Coronary artery (tissue), 2 donors: ENCODE results near the gene ZNF488.
A peak's percentile ranks its signal among the peaks of the same experiment; 100 is the strongest.

Experiments
- DNase-seq: peaks from one replicate; pipeline ENCODE4 v3.0.0-alpha.2; 2017; ENCODE audit warnings: low spot score
- H3K27ac ChIP-seq, 2 donors: fragments of 200-600 bp; sonication (generic); one replicate each; pipeline ENCODE4 v1.5.1; 2016 to 2019
- H3K4me3 ChIP-seq: fragments of 200-600 bp; sonication (generic); 2 replicates; pipeline ENCODE4 v1.5.1; 2016; ENCODE audit warnings: mild to moderate bottlenecking, moderate library complexity
- CTCF ChIP-seq: fragments of 200-600 bp; sonication (generic); IDR thresholded peaks from one replicate; pipeline ENCODE4 v1.5.1; 2019; ENCODE audit warnings: antibody characterized with exemption

Gene ZNF488

GRCh38 chr10:47348138-47348651 lies 35.9 kb downstream of the ZNF488 start, which contains the start of gene RBP3:
RBP3 (plus strand) TSS chr10:47348363; CDS start chr10:47348485, 122 bp downstream.
- Histone ChIP-seq H3K4me3 (no peak within 1 kb of the TSS), H3K27ac (no peak within 1 kb of the TSS)
- TF ChIP-seq CTCF, result no peak
- DNase-seq, result no peak

- TF ChIP-seq CTCF, result no peak
- DNase-seq, result no peak
- H3K27ac ChIP-seq, result no peak overlapping the region
- H3K4me3 ChIP-seq, result no peak overlapping the region
These were observed 36.8 kb downstream of the ZNF488 start for GRCh38 chr10:47347303-47347675.

- Histone ChIP-seq H3K4me3 (no peak overlapping the region), H3K27ac (no peak overlapping the region)
- no peak for TF ChIP-seq CTCF
- no peak for DNase-seq
These were observed 37.4 kb downstream of the ZNF488 start for GRCh38 chr10:47346581-47347302.

GRCh38 chr10:47344996-47345870 lies 38.9 kb downstream of the ZNF488 start:
- DNase-seq, result no peak
- Histone ChIP-seq H3K27ac (no peak overlapping the region), H3K4me3 (no peak overlapping the region)
- no peak for TF ChIP-seq CTCF

GRCh38 chr10:47340608-47341170 lies 43.4 kb downstream of the ZNF488 start:
- H3K27ac ChIP-seq, result no peak overlapping the region
- peak; percentile 77 for TF ChIP-seq CTCF
- no peak for DNase-seq
- no peak overlapping the region for H3K4me3 ChIP-seq

- no peak overlapping the region for H3K27ac ChIP-seq
- no peak for DNase-seq
- no peak overlapping the region for H3K4me3 ChIP-seq
- no peak for TF ChIP-seq CTCF
These were observed 44.1 kb downstream of the ZNF488 start for GRCh38 chr10:47339759-47340607.
